ENCODE results near the gene FBXO44. TPM values are rescaled to one million over a fixed set of nuclear protein-coding genes. Genes with fewer than 3 reads are reported as not detected.
"Not testable (repeated sequence)": the region's sequence is repeated elsewhere in the genome, so short reads cannot be mapped to it uniquely, and the experiment has no call there.

Gene FBXO44, protein sequence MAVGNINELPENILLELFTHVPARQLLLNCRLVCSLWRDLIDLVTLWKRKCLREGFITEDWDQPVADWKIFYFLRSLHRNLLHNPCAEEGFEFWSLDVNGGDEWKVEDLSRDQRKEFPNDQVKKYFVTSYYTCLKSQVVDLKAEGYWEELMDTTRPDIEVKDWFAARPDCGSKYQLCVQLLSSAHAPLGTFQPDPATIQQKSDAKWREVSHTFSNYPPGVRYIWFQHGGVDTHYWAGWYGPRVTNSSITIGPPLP
- total RNA-seq, result 20.2 TPM
- long read RNA-seq, transcript FBXO44-204 (5 exons, 1,734 nt), result major isoform, 22 of 57 reads
- long read RNA-seq, transcript FBXO44-202 (6 exons, 2,903 nt), result minor isoform, 12 of 57 reads
- long read RNA-seq, partial matches to known transcripts, result 10 of 57 reads
- long read RNA-seq, other reads (novel, unspliced or antisense), result 10 of 57 reads

DNA sequence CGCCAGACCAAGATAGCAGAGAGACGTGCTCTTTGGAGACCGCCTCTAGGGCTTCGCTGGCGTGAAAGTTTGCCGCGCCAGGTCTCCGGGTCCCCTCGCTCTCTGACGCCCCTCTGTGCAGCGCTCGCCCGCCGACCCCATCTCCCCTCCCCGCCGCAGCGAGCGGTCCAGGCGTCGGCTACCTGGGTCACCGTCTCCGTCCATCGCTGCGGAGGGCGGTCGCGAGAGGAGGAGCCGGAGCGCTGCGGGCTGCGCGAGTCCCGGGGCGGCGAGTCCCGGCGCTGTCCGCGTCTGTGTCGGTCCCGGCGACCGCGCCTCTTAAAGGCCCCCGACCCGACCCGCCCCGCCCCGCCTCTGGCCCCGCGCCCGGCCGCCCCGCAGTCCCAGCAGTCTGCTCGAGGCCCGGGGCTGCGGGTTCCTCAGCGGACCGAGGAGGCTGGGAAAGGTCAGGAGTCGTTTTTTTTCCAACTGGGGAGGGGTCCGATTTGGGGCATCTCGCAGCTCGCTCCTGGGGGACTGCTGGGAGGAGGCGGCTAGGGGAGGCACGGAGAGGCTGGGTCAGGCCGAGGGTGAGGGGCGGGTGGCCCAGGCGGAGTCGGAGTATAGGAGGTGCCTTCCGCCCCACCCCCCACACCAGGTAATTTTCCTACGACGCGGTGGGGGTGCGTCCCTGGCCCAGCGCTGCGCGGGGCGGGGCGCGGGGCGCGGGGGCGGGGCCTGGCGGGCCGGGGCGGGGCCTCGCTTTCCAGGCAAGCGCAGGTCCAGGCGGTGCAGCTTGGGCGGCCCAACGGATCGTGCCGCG, at the start of gene FBXO44, which contains the start of gene FBXO2:
TSS of gene FBXO44 (plus strand) at position 741 of the 802 bp plus-strand sequence. CDS start 959 bp downstream, outside the sequence.
TSS of gene FBXO2 (minus strand) at position 293 of the 802 bp plus-strand sequence. CDS start at position 204, 89 bp downstream.
- peaks cover 16% of the 10 kb centered on the region for H3K36me3 ChIP-seq
- peaks cover 36% of the 10 kb centered on the region for H3K4me1 ChIP-seq
- H3K27me3 ChIP-seq (ENCODE audit: low read depth), result peaks cover 31% of the 10 kb centered on the region
- H3K4me3 ChIP-seq, result peak within 1 kb of the TSS; percentile 73
- TF ChIP-seq CTCF (IDR thresholded peaks at IDR 0.05; ENCODE audit: borderline replicate concordance), result no peak
- H3K27ac ChIP-seq (replicated peaks), result peak within 1 kb of the TSS; percentile 44
- no peaks in the 10 kb centered on the region for H3K9me3 ChIP-seq (replicated peaks)
- DNase-seq, result peak; percentile 58
- intact Hi-C loops (cut with micrococcal nuclease), result loop anchor here (10.0 kb wide), 1 partner anchor 70 kb away; no protein-coding TSS in a partner anchor

- Histone ChIP-seq H3K27me3 (ENCODE audit: low read depth) (peaks cover 31% of the 10 kb centered on the region), H3K4me3 (no peak overlapping the region), H3K36me3 (no peaks in the 10 kb centered on the region), H3K27ac (replicated peaks) (no peak overlapping the region), H3K4me1 (no peaks in the 10 kb centered on the region), H3K9me3 (replicated peaks) (peaks cover 7% of the 10 kb centered on the region)
- intact Hi-C loops (cut with micrococcal nuclease), result no loop called here
- TF ChIP-seq CTCF (IDR thresholded peaks at IDR 0.05; ENCODE audit: borderline replicate concordance), result no peak
- DNase-seq, result no peak
These were observed 47.9 kb upstream of the FBXO44 start for GRCh38 chr1:11606775-11607174.

DNA sequence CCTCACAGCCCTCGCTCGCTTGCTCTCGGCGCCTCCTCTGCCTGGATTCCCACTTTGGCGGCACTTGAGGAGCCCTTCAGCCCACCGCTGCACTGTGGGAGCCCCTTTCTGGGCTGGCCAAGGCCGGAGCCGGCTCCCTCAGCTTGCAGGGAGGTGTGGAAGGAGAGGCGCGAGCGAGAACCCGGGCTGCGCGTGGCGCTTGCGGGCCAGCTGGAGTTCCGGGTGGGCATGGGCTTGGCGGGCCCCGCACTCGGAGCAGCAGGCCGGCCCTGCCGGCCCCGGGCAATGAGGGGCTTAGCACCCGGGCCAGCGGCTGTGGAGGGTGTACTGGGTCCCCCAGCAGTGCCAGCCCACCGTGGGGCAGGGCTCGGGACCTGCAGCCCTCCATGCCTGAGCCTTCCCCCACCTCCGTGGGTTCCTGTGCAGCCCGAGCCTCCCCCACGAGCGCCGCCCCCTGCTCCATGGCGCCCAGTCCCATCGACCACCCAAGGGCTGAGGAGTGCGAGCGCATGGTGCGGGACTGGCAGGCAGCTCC, 46.0 kb upstream of the FBXO44 start:
- H3K27ac ChIP-seq (replicated peaks); H3K4me3 ChIP-seq; H3K36me3 ChIP-seq; H3K9me3 ChIP-seq (replicated peaks); DNase-seq; H3K4me1 ChIP-seq; intact Hi-C loops (cut with micrococcal nuclease): not testable (repeated sequence)
- peaks cover 38% of the 10 kb centered on the region for H3K27me3 ChIP-seq (ENCODE audit: low read depth)

GRCh38 chr1:11609378-11609777, 45.3 kb upstream of the FBXO44 start:
- DNase-seq; H3K9me3 ChIP-seq (replicated peaks); H3K4me3 ChIP-seq; H3K36me3 ChIP-seq; H3K27ac ChIP-seq (replicated peaks); intact Hi-C loops (cut with micrococcal nuclease); H3K4me1 ChIP-seq: not testable (repeated sequence)
- H3K27me3 ChIP-seq (ENCODE audit: low read depth), result peaks cover 41% of the 10 kb centered on the region

GRCh38 chr1:11610629-11611180, 44.0 kb upstream of the FBXO44 start:
- Histone ChIP-seq H3K4me1 (peaks cover 7% of the 10 kb centered on the region), H3K9me3 (replicated peaks) (peaks cover 7% of the 10 kb centered on the region), H3K36me3 (no peaks in the 10 kb centered on the region), H3K27ac (replicated peaks) (no peak overlapping the region), H3K27me3 (ENCODE audit: low read depth) (peaks cover 53% of the 10 kb centered on the region), H3K4me3 (no peak overlapping the region)
- no peak for DNase-seq
- intact Hi-C loops (cut with micrococcal nuclease), result no loop called here
- no peak for TF ChIP-seq CTCF (IDR thresholded peaks at IDR 0.05; ENCODE audit: borderline replicate concordance)

DNA sequence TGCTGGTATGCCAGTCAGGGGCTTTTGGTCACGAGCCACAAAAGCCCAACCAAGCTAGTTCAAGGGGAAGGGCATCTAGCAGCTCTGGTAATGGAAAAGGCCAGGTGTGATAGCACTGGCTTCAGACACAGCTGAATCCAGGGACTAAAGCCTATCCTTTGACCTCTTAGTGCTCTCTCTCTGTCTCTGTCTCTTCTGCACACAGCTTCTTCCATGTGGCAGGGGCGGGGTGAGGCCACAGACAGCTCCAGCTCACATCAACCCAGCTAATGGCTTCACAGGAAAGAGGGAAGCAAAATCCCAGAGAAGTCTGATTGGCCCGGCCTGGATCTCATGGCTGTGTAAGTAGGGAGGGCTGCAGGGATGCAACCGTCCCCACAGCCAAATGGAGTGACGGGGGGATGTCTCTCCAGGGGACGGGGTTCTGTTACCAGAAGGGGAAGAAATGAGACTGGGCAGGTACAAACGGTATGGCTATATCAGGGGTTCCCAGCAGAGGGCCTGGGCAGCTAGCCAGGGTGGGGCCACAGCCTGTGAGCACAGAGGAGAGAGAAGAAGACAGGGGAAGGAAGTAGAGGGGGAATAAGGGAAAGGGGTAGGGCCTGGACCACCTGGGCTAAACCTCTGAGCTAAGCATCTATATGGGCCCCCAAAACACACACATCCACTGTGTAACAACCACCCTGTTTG, 42.9 kb upstream of the FBXO44 start:
- intact Hi-C loops (cut with micrococcal nuclease), result no loop called here
- no peaks in the 10 kb centered on the region for H3K36me3 ChIP-seq
- H3K4me3 ChIP-seq, result no peak overlapping the region
- H3K4me1 ChIP-seq, result peaks cover 7% of the 10 kb centered on the region
- H3K27ac ChIP-seq (replicated peaks), result no peak overlapping the region
- DNase-seq, result no peak
- peaks cover 63% of the 10 kb centered on the region for H3K27me3 ChIP-seq (ENCODE audit: low read depth)
- peaks cover 3% of the 10 kb centered on the region for H3K9me3 ChIP-seq (replicated peaks)
- no peak for TF ChIP-seq CTCF (IDR thresholded peaks at IDR 0.05; ENCODE audit: borderline replicate concordance)

Measured in left ventricle myocardium inferior (tissue), 1 donor.